Endodermal cell (in vitro differentiated cells): ENCODE data around the gene MCTP1. TPM values are rescaled to one million over a fixed set of nuclear protein-coding genes. Genes with fewer than 3 reads are reported as not detected.
A peak's percentile ranks its signal among the peaks of the same experiment; 100 is the strongest.

Experiments used
- DNase-seq: peaks from one replicate; pipeline ENCODE4 v3.0.0-alpha.2; 2017
- H3K27ac ChIP-seq: 2 replicates; pipeline ENCODE4 v1.5.1; 2013; ENCODE audit warnings: mild to moderate bottlenecking, low read depth, low read length, moderate library complexity
- H3K27me3 ChIP-seq: 2 replicates; pipeline ENCODE4 v1.6.1; 2013; ENCODE audit warnings: mild to moderate bottlenecking, low read length, moderate library complexity; ENCODE audit not compliant: insufficient read depth, control insufficient read depth, poor library complexity, severe bottlenecking
- H3K36me3 ChIP-seq: 2 replicates; pipeline ENCODE4 v1.7.0; 2013; ENCODE audit warnings: mild to moderate bottlenecking, low read length, moderate library complexity; ENCODE audit not compliant: control insufficient read depth, insufficient read depth
- H3K4me1 ChIP-seq: one replicate; pipeline ENCODE4 v1.7.0; 2013; ENCODE audit warnings: low read length; ENCODE audit not compliant: control insufficient read depth, insufficient read depth
- H3K4me3 ChIP-seq: 2 replicates; pipeline ENCODE4 v1.5.1; 2013; ENCODE audit warnings: mild to moderate bottlenecking, low read length, moderate library complexity
- H3K9ac ChIP-seq: 2 replicates; pipeline ENCODE4 v1.6.1; 2013; ENCODE audit warnings: mild to moderate bottlenecking, low read length, moderate library complexity; ENCODE audit not compliant: poor library complexity, severe bottlenecking; ENCODE audit errors: extremely low read depth
- H3K9me3 ChIP-seq: 2 replicates; pipeline ENCODE4 v1.6.1; 2013; ENCODE audit warnings: mild to moderate bottlenecking, low read length, moderate library complexity; ENCODE audit not compliant: control insufficient read depth
- H3K27ac Mint-ChIP-seq: 2 replicates; pipeline ENCODE4 v1.8.0; 2020; ENCODE audit warnings: mixed read lengths
- H3K27me3 Mint-ChIP-seq: 2 replicates; pipeline ENCODE4 v1.8.0; 2021; ENCODE audit warnings: mild to moderate bottlenecking, mixed read lengths; ENCODE audit not compliant: insufficient read depth
- H3K36me3 Mint-ChIP-seq: 2 replicates; pipeline ENCODE4 v1.8.0; 2020; ENCODE audit warnings: low read depth, mixed read lengths
- H3K4me1 Mint-ChIP-seq: 2 replicates; pipeline ENCODE4 v1.8.0; 2020; ENCODE audit warnings: mixed read lengths
- H3K4me3 Mint-ChIP-seq: 2 replicates; pipeline ENCODE4 v1.8.0; 2020; ENCODE audit warnings: mild to moderate bottlenecking, moderate library complexity, mixed read lengths
- H3K9me3 Mint-ChIP-seq: 2 replicates; pipeline ENCODE4 v1.8.0; 2020; ENCODE audit warnings: mild to moderate bottlenecking, mixed read lengths
- whole genome bisulfite sequencing, 2 experiments: methylation state at CpG; one replicate each; pipeline versions ENCODE4 v1.1.5 to v1.1.7; 2013; ENCODE audit warnings: missing lambda C conversion rate in 2 of 2, mixed read lengths in 1 of 2; ENCODE audit not compliant: insufficient coverage in 1 of 2, insufficient read length in 1 of 2; 5-methylcytosine and 5-hydroxymethylcytosine counted together
- total RNA-seq, 2 donors: library from RNA; stranded (reverse); fragmentation: NEBNext Ultra II Directional in 1 of 2; extraction: Animal tissue kit (Norgen Biotek cat#: 25700) in 1 of 2; gene quantifications; 2 replicates in 1 of 2; 3 replicates in 1 of 2; pipeline ENCODE4 v1.2.1, GENCODE V29; 2021
- TF ChIP-seq, protein P1 (sequence below): fragments of 200-600 bp; sonication (generic); conservative IDR thresholded peaks from 2 replicates; pipeline ENCODE4 v1.5.0; 2021; ENCODE audit warnings: antibody characterized with exemption, mild to moderate bottlenecking

The MCTP1 gene
- total RNA-seq, 2 donors from 2014 or later: 0.71 to 3.7 TPM

DNA sequence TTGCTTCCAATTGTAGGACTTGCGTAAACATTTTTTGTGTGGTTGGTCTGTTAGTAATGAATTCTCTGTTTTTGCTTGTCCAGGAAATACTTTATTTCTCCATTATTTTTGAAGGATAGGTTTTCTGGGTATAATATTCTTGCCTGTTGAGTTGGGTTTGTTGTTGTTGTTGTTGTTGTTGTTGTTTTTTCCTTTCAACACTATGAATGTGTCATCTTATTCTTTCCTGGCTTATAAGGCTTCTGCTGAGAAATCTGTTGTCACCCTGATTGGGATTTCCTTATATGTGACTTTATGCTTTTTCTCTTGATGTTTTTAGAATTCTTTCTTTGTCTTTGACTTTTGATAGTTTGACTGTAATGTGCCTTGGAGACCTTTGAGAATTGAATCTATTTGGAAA, 626.6 kb downstream of the MCTP1 start:
- H3K36me3 ChIP-seq: peaks cover 66% of the 10 kb centered on the region
- no peak overlapping the region for H3K4me3 Mint-ChIP-seq
- no peak overlapping the region for H3K9ac ChIP-seq
- TF ChIP-seq, protein P1, sequence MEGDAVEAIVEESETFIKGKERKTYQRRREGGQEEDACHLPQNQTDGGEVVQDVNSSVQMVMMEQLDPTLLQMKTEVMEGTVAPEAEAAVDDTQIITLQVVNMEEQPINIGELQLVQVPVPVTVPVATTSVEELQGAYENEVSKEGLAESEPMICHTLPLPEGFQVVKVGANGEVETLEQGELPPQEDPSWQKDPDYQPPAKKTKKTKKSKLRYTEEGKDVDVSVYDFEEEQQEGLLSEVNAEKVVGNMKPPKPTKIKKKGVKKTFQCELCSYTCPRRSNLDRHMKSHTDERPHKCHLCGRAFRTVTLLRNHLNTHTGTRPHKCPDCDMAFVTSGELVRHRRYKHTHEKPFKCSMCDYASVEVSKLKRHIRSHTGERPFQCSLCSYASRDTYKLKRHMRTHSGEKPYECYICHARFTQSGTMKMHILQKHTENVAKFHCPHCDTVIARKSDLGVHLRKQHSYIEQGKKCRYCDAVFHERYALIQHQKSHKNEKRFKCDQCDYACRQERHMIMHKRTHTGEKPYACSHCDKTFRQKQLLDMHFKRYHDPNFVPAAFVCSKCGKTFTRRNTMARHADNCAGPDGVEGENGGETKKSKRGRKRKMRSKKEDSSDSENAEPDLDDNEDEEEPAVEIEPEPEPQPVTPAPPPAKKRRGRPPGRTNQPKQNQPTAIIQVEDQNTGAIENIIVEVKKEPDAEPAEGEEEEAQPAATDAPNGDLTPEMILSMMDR: no peak
- H3K27me3 ChIP-seq: no peaks in the 10 kb centered on the region
- no peaks in the 10 kb centered on the region for H3K4me1 Mint-ChIP-seq
- no peaks in the 10 kb centered on the region for H3K27me3 Mint-ChIP-seq
- peak overlapping the region; percentile 16 for H3K4me3 ChIP-seq
- H3K9me3 ChIP-seq: peaks cover 64% of the 10 kb centered on the region
- H3K4me1 ChIP-seq: no peaks in the 10 kb centered on the region
- no peak overlapping the region for H3K27ac Mint-ChIP-seq
- no peak for DNase-seq
- peaks cover 46% of the 10 kb centered on the region for H3K9me3 Mint-ChIP-seq
- 88 to 100% methylated on average over 1 of the region's 1 CpG for WGBS, 2 experiments
- peaks cover 63% of the 10 kb centered on the region for H3K36me3 Mint-ChIP-seq
- no peak overlapping the region for H3K27ac ChIP-seq

Other genes starting within 250 kb of the MCTP1 start
- gene FAM81B, start 106.3 kb upstream of the MCTP1 start, total RNA-seq: not detected